Esophagus squamous epithelium (tissue), 5 donors: Measurements from ENCODE around the gene SLC26A11. TPM values are rescaled to one million over a fixed set of nuclear protein-coding genes. Genes with fewer than 3 reads are reported as not detected.

Experiments used
- DNase-seq: peaks from one replicate; lab custom pipeline; 2025; lab: John Stamatoyannopoulos, UW
- H3K27ac ChIP-seq, 4 donors: fragments of 200-600 bp; sonication (generic); one replicate each; pipeline ENCODE4 v1.5.1; 2016 to 2019; ENCODE audit warnings: mild to moderate bottlenecking in 1 of 4
- H3K27me3 ChIP-seq, 4 donors: fragments of 200-600 bp; sonication (generic); 1 replicate in 3 of 4; 2 replicates in 1 of 4; pipeline versions ENCODE4 v1.5.1 to v1.6.0; 2017 to 2021; ENCODE audit warnings: antibody characterized with exemption in 1 of 4
- H3K36me3 ChIP-seq, 3 donors: fragments of 200-600 bp; sonication (generic); one replicate each; pipeline ENCODE4 v1.5.1; 2016 to 2019
- H3K4me1 ChIP-seq, 3 donors: fragments of 200-600 bp; sonication (generic); one replicate each; pipeline ENCODE4 v1.5.1; 2017 to 2019
- H3K4me3 ChIP-seq, 4 donors: fragments of 200-600 bp; sonication (generic); 1 replicate in 3 of 4; 2 replicates in 1 of 4; pipeline ENCODE4 v1.5.1; 2016 to 2019; ENCODE audit warnings: mild to moderate bottlenecking in 2 of 4, moderate library complexity in 1 of 4
- H3K9me3 ChIP-seq, 3 donors: fragments of 200-600 bp; sonication (generic); one replicate each; pipeline ENCODE4 v1.5.1; 2016 to 2019
- POLR2A ChIP-seq, 4 donors: fragments of 450-650 bp; IDR thresholded peaks; one replicate each; pipeline ENCODE4 v1.6.1; 2017; ENCODE audit warnings: antibody characterized with exemption in 4 of 4, mild to moderate bottlenecking in 4 of 4, moderate library complexity in 3 of 4
- WGBS, 2 donors: methylation state at CpG; one replicate each; pipeline ENCODE4 v1.1.5; 2018; 5-methylcytosine and 5-hydroxymethylcytosine counted together
- intact Hi-C: fragments of 100-400 bp; cut with DNase I; formaldehyde crosslinking; loops from one replicate; pipeline ENCODE4 v1.15.0; 2022
- total RNA-seq, 4 donors: library from RNA; depleted of rRNA; stranded (reverse); fragments of >200 nt; gene quantifications; one replicate each; pipeline ENCODE4 v1.1.0, GENCODE V29; 2016
- TF ChIP-seq, protein P1 (sequence below), 6 experiments: fragments of 450-650 bp in 4 of 6; fragments of 200-600 bp in 2 of 6; sonication (generic) in 2 of 6; IDR thresholded peaks; one replicate each; pipeline ENCODE4 v1.5.1; 2016 to 2019; ENCODE audit warnings: antibody characterized with exemption in 6 of 6, mild to moderate bottlenecking in 4 of 6, moderate library complexity in 4 of 6
- donor health status: DM: yes; HTN: yes; CAD: no.

The SLC26A11 gene
- total RNA-seq, 4 donors from 2014 or later: 5.7 to 11.4 (median 7.6) TPM

DNA sequence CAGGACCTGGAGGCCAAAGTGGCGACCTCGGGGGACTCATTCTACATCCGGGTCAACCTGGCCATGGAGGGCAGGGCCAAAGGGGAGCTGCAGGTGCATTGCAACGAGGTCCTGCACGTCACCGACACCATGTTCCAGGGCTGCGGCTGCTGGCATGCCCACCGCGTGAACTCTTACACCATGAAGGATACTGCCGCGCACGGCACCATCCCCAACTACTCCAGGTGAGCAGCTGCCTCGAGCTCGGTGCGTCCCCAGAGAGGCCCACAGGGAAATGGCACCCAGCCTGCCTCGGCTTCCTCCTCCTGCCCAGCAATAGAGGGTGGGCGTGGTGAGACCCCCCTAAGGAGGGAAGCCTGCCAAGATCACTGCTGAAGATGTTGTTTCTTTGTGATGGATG is 18.0 kb upstream of the SLC26A11 start:
- intact Hi-C loops: no loop called here

DNA sequence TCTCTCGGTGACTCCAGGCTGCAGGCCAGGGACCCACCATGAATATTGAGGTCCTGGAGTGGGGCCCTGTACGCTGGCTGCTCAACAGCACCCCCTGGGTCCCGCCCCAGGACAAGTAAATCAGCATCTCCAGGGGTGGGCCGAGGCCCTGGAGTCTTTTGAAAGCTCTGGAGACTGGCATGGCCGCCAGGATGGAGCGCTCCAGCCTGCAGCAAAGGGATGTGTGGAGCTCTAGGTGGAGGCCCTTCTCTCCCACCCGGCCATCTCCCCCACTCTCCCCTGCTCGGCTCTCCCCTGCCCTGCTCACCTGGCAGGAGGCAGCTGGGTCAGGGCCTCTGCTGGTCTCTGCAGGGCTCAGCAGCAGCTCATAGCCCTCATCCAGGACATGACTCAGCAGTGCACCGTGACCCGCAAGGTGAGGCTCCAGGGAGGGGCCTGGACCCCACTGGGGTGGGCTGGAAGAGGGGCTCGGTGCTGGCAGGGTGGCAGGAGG is 16.7 kb upstream of the SLC26A11 start:
- H3K4me1 ChIP-seq: no peaks in the 10 kb centered on the region
- DNase-seq: no peak
- intact Hi-C loops: no loop called here
- H3K4me3 ChIP-seq: no peak overlapping the region
- no peak for TF ChIP-seq POLR2A (IDR thresholded peaks at IDR 0.05)
- TF ChIP-seq, protein P1, sequence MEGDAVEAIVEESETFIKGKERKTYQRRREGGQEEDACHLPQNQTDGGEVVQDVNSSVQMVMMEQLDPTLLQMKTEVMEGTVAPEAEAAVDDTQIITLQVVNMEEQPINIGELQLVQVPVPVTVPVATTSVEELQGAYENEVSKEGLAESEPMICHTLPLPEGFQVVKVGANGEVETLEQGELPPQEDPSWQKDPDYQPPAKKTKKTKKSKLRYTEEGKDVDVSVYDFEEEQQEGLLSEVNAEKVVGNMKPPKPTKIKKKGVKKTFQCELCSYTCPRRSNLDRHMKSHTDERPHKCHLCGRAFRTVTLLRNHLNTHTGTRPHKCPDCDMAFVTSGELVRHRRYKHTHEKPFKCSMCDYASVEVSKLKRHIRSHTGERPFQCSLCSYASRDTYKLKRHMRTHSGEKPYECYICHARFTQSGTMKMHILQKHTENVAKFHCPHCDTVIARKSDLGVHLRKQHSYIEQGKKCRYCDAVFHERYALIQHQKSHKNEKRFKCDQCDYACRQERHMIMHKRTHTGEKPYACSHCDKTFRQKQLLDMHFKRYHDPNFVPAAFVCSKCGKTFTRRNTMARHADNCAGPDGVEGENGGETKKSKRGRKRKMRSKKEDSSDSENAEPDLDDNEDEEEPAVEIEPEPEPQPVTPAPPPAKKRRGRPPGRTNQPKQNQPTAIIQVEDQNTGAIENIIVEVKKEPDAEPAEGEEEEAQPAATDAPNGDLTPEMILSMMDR (IDR thresholded peaks at IDR 0.05): no peak
- no peaks in the 10 kb centered on the region for H3K9me3 ChIP-seq
- H3K27ac ChIP-seq: no peak overlapping the region
- no peaks in the 10 kb centered on the region for H3K27me3 ChIP-seq
- peaks cover 0 to 90% (median 5%) of the 10 kb centered on the region in 3 donors for H3K36me3 ChIP-seq
- 67 to 80% methylated on average over 1 of the region's 11 CpGs for WGBS, 2 donors

More for the DNA sequence above, 18.0 kb upstream of the SLC26A11 start:
- H3K27ac ChIP-seq: no peak overlapping the region
- H3K27me3 ChIP-seq: no peaks in the 10 kb centered on the region
- no peak for DNase-seq
- 75 to 89% methylated on average over 6 of the region's 17 CpGs for WGBS, 2 donors
- H3K4me1 ChIP-seq: peaks cover 0 to 6% (median 0%) of the 10 kb centered on the region in 3 donors
- H3K4me3 ChIP-seq: no peak overlapping the region
- TF ChIP-seq POLR2A (IDR thresholded peaks at IDR 0.05): no peak
- TF ChIP-seq, protein P1 (IDR thresholded peaks at IDR 0.05): no peak
- no peaks in the 10 kb centered on the region for H3K9me3 ChIP-seq
- H3K36me3 ChIP-seq: peaks cover 0 to 85% (median 5%) of the 10 kb centered on the region in 3 donors

DNA sequence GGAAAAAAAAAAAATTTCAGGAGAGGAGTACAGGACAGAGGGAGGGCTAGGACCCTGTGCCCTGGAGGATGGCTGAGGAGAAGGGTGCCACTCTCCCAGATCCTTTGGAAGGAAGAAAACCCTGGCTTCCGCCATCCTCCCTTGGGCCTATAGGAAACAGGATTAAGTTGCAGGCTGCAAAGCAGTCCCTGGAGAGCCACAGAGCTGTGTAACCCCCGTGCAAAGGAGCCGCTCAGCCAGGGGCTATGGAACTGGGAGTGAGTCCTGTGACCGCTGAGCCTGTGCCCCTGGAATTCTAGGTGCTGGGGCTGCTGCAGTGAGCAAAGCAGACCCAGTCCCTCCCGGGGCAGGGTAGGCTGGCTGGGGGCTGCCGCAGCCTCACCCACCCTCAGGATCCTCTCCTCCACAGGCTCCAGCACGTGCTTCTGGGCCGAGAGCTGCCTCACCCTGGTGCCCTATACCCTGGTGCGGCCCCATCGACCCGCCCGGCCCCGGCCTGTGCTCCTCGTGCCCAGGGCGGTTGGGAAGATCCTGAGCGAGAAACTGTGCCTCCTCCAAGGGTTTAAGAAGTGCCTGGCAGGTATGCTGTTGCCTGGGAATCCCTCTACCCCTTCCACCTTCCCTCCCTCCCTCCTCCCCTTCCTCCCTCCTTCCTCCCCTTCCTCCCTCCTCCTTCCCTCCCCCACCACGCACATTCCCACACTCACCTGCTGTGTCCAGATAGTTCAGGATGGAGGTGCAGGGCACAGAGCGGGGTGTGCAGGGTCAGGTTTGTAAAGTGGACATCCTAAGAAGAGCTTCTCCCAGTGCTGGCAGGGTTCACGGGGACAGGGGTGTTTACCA is 15.4 kb upstream of the SLC26A11 start:
- H3K9me3 ChIP-seq: no peaks in the 10 kb centered on the region
- intact Hi-C loops: no loop called here
- no peaks in the 10 kb centered on the region for H3K4me1 ChIP-seq
- peaks cover 7 to 96% (median 8%) of the 10 kb centered on the region in 3 donors for H3K36me3 ChIP-seq
- no peak for TF ChIP-seq POLR2A (IDR thresholded peaks at IDR 0.05)
- TF ChIP-seq, protein P1 (IDR thresholded peaks at IDR 0.05): no peak
- WGBS, 2 donors: 79 to 92% methylated on average over 9 to 14 of the region's 19 CpGs
- H3K27ac ChIP-seq: no peak overlapping the region
- DNase-seq: no peak
- no peaks in the 10 kb centered on the region for H3K27me3 ChIP-seq
- H3K4me3 ChIP-seq: no peak overlapping the region

DNA sequence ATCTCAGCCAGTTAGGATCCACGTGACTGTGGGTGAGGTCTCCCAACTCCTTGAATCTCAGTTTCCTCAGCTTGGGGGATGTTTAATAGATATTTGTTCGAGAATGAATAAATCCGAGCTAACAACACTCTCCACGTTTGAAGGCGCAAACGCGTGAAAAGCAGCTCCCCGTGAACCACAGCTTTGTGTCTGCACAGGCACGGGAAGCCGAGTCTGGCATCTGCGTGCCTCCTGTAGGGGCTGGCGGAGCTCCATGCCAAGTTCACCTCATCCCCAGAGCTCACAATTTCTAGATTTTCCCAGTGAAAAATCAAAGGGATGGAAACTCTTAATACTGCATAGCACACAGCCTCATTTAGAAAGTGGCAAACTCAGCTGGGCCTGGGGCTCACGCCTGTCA is 14.4 kb upstream of the SLC26A11 start:
- intact Hi-C loops: no loop called here
- H3K27ac ChIP-seq: no peak overlapping the region
- TF ChIP-seq, protein P1 (IDR thresholded peaks at IDR 0.05): no peak
- TF ChIP-seq POLR2A (IDR thresholded peaks at IDR 0.05): no peak
- 85 to 93% methylated on average over 10 of the region's 13 CpGs for WGBS, 2 donors
- no peak overlapping the region for H3K4me3 ChIP-seq
- H3K9me3 ChIP-seq: no peaks in the 10 kb centered on the region
- no peak for DNase-seq
- H3K36me3 ChIP-seq: peaks cover 13 to 100% (median 14%) of the 10 kb centered on the region in 3 donors
- H3K4me1 ChIP-seq: no peaks in the 10 kb centered on the region
- H3K27me3 ChIP-seq: no peaks in the 10 kb centered on the region

DNA sequence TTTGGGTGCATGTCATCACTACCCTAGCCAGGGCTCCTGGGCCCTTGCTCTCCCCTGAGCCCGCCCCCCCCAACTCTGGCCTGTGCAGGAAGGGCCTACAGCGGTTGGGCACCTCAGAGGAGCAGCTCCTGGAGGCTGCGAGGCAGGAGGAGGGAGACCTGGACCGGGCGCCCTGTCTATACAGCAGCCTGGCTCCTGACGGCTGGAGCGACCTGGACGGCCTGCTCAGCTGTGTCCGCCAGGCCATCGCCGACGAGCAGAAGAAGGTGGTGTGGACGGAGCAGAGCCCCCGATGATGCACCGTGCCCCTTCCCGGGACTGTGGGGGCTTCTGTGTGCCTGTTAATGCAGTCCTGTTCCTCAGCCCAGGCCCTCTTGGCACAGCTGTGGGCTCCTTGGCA is 12.2 kb upstream of the SLC26A11 start:
- no peaks in the 10 kb centered on the region for H3K9me3 ChIP-seq
- TF ChIP-seq, protein P1 (IDR thresholded peaks at IDR 0.05): no peak
- TF ChIP-seq POLR2A (IDR thresholded peaks at IDR 0.05): no peak
- no peaks in the 10 kb centered on the region for H3K27me3 ChIP-seq
- no peak for DNase-seq
- H3K4me3 ChIP-seq: no peak overlapping the region
- no peak overlapping the region for H3K27ac ChIP-seq
- H3K36me3 ChIP-seq: peaks cover 13 to 100% (median 29%) of the 10 kb centered on the region in 3 donors
- intact Hi-C loops: no loop called here
- H3K4me1 ChIP-seq: no peaks in the 10 kb centered on the region
- WGBS, 2 donors: no CpG with 5 or more reads among the region's 16 CpGs
